IMR-90 (cell line): ENCODE data around the gene SLC25A26. TPM values are rescaled to one million over a fixed set of nuclear protein-coding genes. Genes with fewer than 3 reads are reported as not detected.

Experiments
- ATAC-seq: fragments of 200-7000 bp; cut with Tn5 transposase; 2 replicates; pipeline ENCODE4 v1.9.1; 2020; ENCODE audit warnings: low read depth, mild to moderate bottlenecking, moderate library complexity
- BruUV-seq: library from RNA; stranded (reverse); fragments of 400-500 nt; replicated peaks from 2 replicates; lab custom pipeline; 2021; lab: Mats Ljungman, UMichigan
- CTCF ChIA-PET: fragments of 300-600 bp; formaldehyde crosslinking; extraction: SDS; loops from one replicate; lab custom pipeline; 2021; ENCODE audit warnings: antibody characterized with exemption; lab: Yijun Ruan, JAX
- POLR2A ChIA-PET: fragments of 300-600 bp; sonication (Branson Sonifier 250); formaldehyde crosslinking; loops from one replicate; lab custom pipeline; 2022; ENCODE audit warnings: antibody characterized with exemption; ENCODE audit not compliant: unreplicated experiment; lab: Charles Lee
- DNase-seq: peaks from one replicate; pipeline ENCODE4 v3.0.0; 2013
- H2AFZ ChIP-seq: replicated peaks from 2 replicates; pipeline ENCODE3; 2013; ENCODE audit warnings: low read length, mild to moderate bottlenecking; ENCODE audit not compliant: poor library complexity
- H2AK5ac ChIP-seq: 2 replicates; pipeline ENCODE4 v1.6.1; 2013; ENCODE audit warnings: low read depth, low read length, inconsistent platforms
- H2AK9ac ChIP-seq: replicated peaks from 2 replicates; pipeline ENCODE3; 2013; ENCODE audit warnings: mild to moderate bottlenecking, low read depth, low read length, moderate library complexity; ENCODE audit not compliant: poor library complexity
- H2BK120ac ChIP-seq: 2 replicates; pipeline ENCODE4 v1.6.1; 2013; ENCODE audit warnings: low read depth, low read length, inconsistent platforms
- H2BK15ac ChIP-seq: 3 replicates; pipeline ENCODE4 v1.6.1; 2013; ENCODE audit warnings: low read depth, low read length, inconsistent platforms
- H2BK20ac ChIP-seq: 2 replicates; pipeline ENCODE4 v1.6.1; 2013; ENCODE audit warnings: low read depth, mild to moderate bottlenecking, inconsistent platforms, low read length, moderate library complexity
- H2BK5ac ChIP-seq: 2 replicates; pipeline ENCODE4 v1.6.1; 2013; ENCODE audit warnings: mild to moderate bottlenecking, low read depth, low read length, inconsistent platforms; ENCODE audit not compliant: poor library complexity, severe bottlenecking
- H3K14ac ChIP-seq: replicated peaks from 2 replicates; pipeline ENCODE4 v1.6.1; 2013; ENCODE audit warnings: low read depth, low read length, inconsistent platforms
- H3K18ac ChIP-seq: 2 replicates; pipeline ENCODE4 v1.6.1; 2013; ENCODE audit warnings: low read depth, low read length, control low read depth
- H3K23ac ChIP-seq: 2 replicates; pipeline ENCODE4 v1.6.1; 2013; ENCODE audit warnings: low read depth, low read length, inconsistent platforms
- H3K27ac ChIP-seq: 2 replicates; pipeline ENCODE4 v1.5.1; 2013; ENCODE audit warnings: mild to moderate bottlenecking, control low read depth, low read length; ENCODE audit not compliant: insufficient read depth
- H3K27me3 ChIP-seq: 2 replicates; pipeline ENCODE4 v1.6.1; 2013; ENCODE audit warnings: low read length; ENCODE audit not compliant: control insufficient read depth, insufficient read depth
- H3K36me3 ChIP-seq: 2 replicates; pipeline ENCODE4 v1.6.1; 2013; ENCODE audit warnings: low read length, mixed read lengths; ENCODE audit not compliant: control insufficient read depth, insufficient read depth
- H3K4ac ChIP-seq: 2 replicates; pipeline ENCODE4 v1.6.1; 2013; ENCODE audit warnings: low read depth, low read length, inconsistent platforms
- H3K4me1 ChIP-seq: 2 replicates; pipeline ENCODE4 v1.6.1; 2013; ENCODE audit warnings: low read length, mixed read lengths; ENCODE audit not compliant: control insufficient read depth, insufficient read depth
- H3K4me2 ChIP-seq: 2 replicates; pipeline ENCODE4 v1.6.1; 2013; ENCODE audit warnings: low read depth, mild to moderate bottlenecking, control low read depth, low read length, moderate library complexity
- H3K4me3 ChIP-seq: 2 replicates; pipeline ENCODE4 v1.5.1; 2013; ENCODE audit warnings: low read depth, mild to moderate bottlenecking, control low read depth, low read length, moderate library complexity; ENCODE audit not compliant: insufficient read depth
- H3K56ac ChIP-seq: 2 replicates; pipeline ENCODE4 v1.6.1; 2013; ENCODE audit warnings: low read length, inconsistent platforms; ENCODE audit not compliant: insufficient read depth; ENCODE audit errors: extremely low read depth
- H3K79me1 ChIP-seq, 2 experiments: 2 replicates each; pipeline ENCODE4 v1.6.1; 2013; ENCODE audit warnings: low read length in 2 of 2, inconsistent platforms in 1 of 2, low read depth in 1 of 2
- H3K9ac ChIP-seq: 2 replicates; pipeline ENCODE4 v1.6.1; 2013; ENCODE audit warnings: low read depth, low read length, control low read depth
- H3K9me1 ChIP-seq: 2 replicates; pipeline ENCODE4 v1.6.1; 2013; ENCODE audit warnings: low read length, inconsistent platforms; ENCODE audit not compliant: insufficient read depth
- H3K9me3 ChIP-seq: 2 replicates; pipeline ENCODE4 v1.6.1; 2013; ENCODE audit warnings: low read length; ENCODE audit not compliant: control insufficient read depth, insufficient read depth
- H4K20me1 ChIP-seq: 2 replicates; pipeline ENCODE4 v1.6.1; 2013; ENCODE audit warnings: low read length, inconsistent platforms; ENCODE audit not compliant: insufficient read depth
- H4K5ac ChIP-seq: 2 replicates; pipeline ENCODE4 v1.6.1; 2013; ENCODE audit warnings: mild to moderate bottlenecking, low read depth, low read length, control low read depth
- H4K8ac ChIP-seq, 2 experiments: 2 replicates each; pipeline ENCODE4 v1.6.1; 2013; ENCODE audit warnings: low read depth in 2 of 2, low read length in 2 of 2, control low read depth in 1 of 2, inconsistent platforms in 1 of 2
- H4K91ac ChIP-seq: 2 replicates; pipeline ENCODE4 v1.6.1; 2013; ENCODE audit warnings: low read depth, low read length, inconsistent platforms; ENCODE audit not compliant: insufficient read depth
- BHLHE40 ChIP-seq: fragments of 150-350 bp; IDR thresholded peaks from 2 replicates; pipeline ENCODE4 v1.6.1; 2016; ENCODE audit warnings: mild to moderate bottlenecking, low read depth, low read length
- CEBPB ChIP-seq: IDR thresholded peaks from 2 replicates; pipeline ENCODE4 v1.6.1; 2012; ENCODE audit warnings: low read depth, low read length, improper control_type of control experiment
- CHD1 ChIP-seq: IDR thresholded peaks from 2 replicates; pipeline ENCODE4 v1.6.1; 2012; ENCODE audit warnings: low read depth, low read length, improper control_type of control experiment
- CTCF ChIP-seq: conservative IDR thresholded peaks from 2 replicates; pipeline ENCODE4 v1.5.1; 2012; ENCODE audit warnings: mild to moderate bottlenecking, low read depth, low read length, improper control_type of control experiment
- MXI1 ChIP-seq: IDR thresholded peaks from 2 replicates; pipeline ENCODE4 v1.6.1; 2012; ENCODE audit warnings: low read depth, mild to moderate bottlenecking, low read length, moderate library complexity, borderline replicate concordance
- RAD21 ChIP-seq: IDR thresholded peaks from 2 replicates; pipeline ENCODE4 v1.6.1; 2012; ENCODE audit warnings: low read length, improper control_type of control experiment
- WGBS, 2 experiments: methylation state at CpG; one replicate each; pipeline versions ENCODE4 v1.1.5 to v1.1.7; 2013; ENCODE audit warnings: missing lambda C conversion rate in 2 of 2; ENCODE audit not compliant: insufficient read length in 1 of 2; ENCODE audit errors: extremely low coverage in 2 of 2; 5-methylcytosine and 5-hydroxymethylcytosine counted together
- dilution Hi-C: fragments of 300-500 bp; cut with HindIII; formaldehyde crosslinking; loops from one replicate; pipeline ENCODE4 v1.14.3; 2018; ENCODE audit warnings: low sequenced_read_pairs; ENCODE audit not compliant: unreplicated experiment
- in situ Hi-C: fragments of 300-500 bp; cut with MboI; formaldehyde crosslinking; loops from 3 replicates; pipeline ENCODE4 v1.14.3; 2019; ENCODE audit warnings: low sequenced_read_pairs, inconsistent platforms, mixed read lengths
- intact Hi-C: fragments of 100-400 bp; cut with micrococcal nuclease; formaldehyde crosslinking; loops from 2 replicates; pipeline ENCODE4 v1.10.0; 2022
- polyA plus RNA-seq, 3 experiments: library from polyadenylated mRNA; depleted of rRNA; stranded (reverse); fragments of >200 nt; gene quantifications; 2 replicates each; pipeline ENCODE4 v1.2.3, GENCODE V29; 2012; ENCODE audit warnings: low replicate concordance in 1 of 3
- total RNA-seq: library from RNA; depleted of rRNA; stranded (reverse); fragments of >200 nt; gene quantifications from 2 replicates; pipeline ENCODE4 v1.2.3, GENCODE V29; 2012
- TF ChIP-seq, protein P1 (sequence below): fragments of 150-350 bp; IDR thresholded peaks from 2 replicates; pipeline ENCODE4 v1.6.1; 2016; ENCODE audit warnings: low read depth, mild to moderate bottlenecking, low read length, moderate library complexity, borderline replicate concordance

The SLC25A26 gene
- total and polyA plus RNA-seq, 2 of the 4 experiments (the other 2 are of a cell fraction) = 10.9 to 12.7 TPM

- Histone ChIP-seq H2BK20ac (peak overlapping the region; percentile 16; the same call in 1 of the 2 replicates), H3K4ac (peak overlapping the region; percentile 44; the same call in 1 of the 2 replicates), H3K9ac (no peak overlapping the region), H3K23ac (no peak overlapping the region), H3K27me3 (no peaks in the 10 kb centered on the region), H3K36me3 (peaks cover 7% of the 10 kb centered on the region; the same call in 1 of the 2 replicates), H3K27ac (no peak overlapping the region), H3K14ac (0 out of 2 replicates have a peak overlapping the region, but pooled peaks have one; percentile 50), H2BK5ac (no peak overlapping the region), H4K5ac (no peak overlapping the region; the same call in 1 of the 2 replicates), H3K79me1 (peaks cover 52 to 83% of the 10 kb centered on the region in 2 experiments), H3K4me1 (peaks cover 33% of the 10 kb centered on the region), H4K91ac (peak overlapping the region; percentile 19), H4K8ac (0 out of 4 replicates have a peak overlapping the region, but pooled peaks of 1 of the 2 experiments have one; percentile 22), H2BK120ac (peak overlapping the region; percentile 30; the same call in 1 of the 2 replicates), H4K20me1 (peaks cover 5% of the 10 kb centered on the region), H3K56ac (no peak overlapping the region), H2AFZ (no peak overlapping the region), H2AK9ac (no peak overlapping the region), H2AK5ac (peak overlapping the region; percentile 61; the same call in 1 of the 2 replicates), H3K9me1 (peaks cover 29% of the 10 kb centered on the region), H3K9me3 (no peaks in the 10 kb centered on the region), H3K4me2 (no peak overlapping the region), H3K4me3 (no peak overlapping the region), H2BK15ac (peak overlapping the region; percentile 72), H3K18ac (no peak overlapping the region; the same call in 1 of the 2 replicates)
- no peak for ATAC-seq
- dilution Hi-C loops = no loop called here
- ChIA-PET CTCF (no interaction called here), POLR2A (no interaction called here)
- in situ Hi-C loops = no loop called here
- intact Hi-C loops = loop anchor here (5.0 kb wide), 1 partner anchor 45 kb away; no protein-coding TSS in a partner anchor
- DNase-seq = no peak
- WGBS, 2 experiments = no CpG with 5 or more reads among the region's 3 CpGs
- BruUV-seq = no TSS peak
- TF ChIP-seq RAD21 = no peak
- no peak for TF ChIP-seq CTCF
- TF ChIP-seq BHLHE40 = no peak
- TF ChIP-seq CHD1 = no peak
- TF ChIP-seq, protein P1, sequence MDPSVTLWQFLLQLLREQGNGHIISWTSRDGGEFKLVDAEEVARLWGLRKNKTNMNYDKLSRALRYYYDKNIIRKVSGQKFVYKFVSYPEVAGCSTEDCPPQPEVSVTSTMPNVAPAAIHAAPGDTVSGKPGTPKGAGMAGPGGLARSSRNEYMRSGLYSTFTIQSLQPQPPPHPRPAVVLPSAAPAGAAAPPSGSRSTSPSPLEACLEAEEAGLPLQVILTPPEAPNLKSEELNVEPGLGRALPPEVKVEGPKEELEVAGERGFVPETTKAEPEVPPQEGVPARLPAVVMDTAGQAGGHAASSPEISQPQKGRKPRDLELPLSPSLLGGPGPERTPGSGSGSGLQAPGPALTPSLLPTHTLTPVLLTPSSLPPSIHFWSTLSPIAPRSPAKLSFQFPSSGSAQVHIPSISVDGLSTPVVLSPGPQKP = no peak
- no peak for TF ChIP-seq CEBPB
- TF ChIP-seq MXI1 = no peak
Measured at GRCh38 chr3:66427352-66427751, 206.6 kb downstream of the SLC25A26 start.
